HG03103 (cell line): ENCODE results near the gene TRAF4.

Experiments
- ATAC-seq: cut with Tn5 transposase; IDR thresholded peaks from one replicate; pipeline ENCODE4 v1.9.1; 2021; ENCODE audit warnings: low read depth; ENCODE audit not compliant: unreplicated experiment

The TRAF4 gene

GRCh38 chr17:28743243-28744103 is at the start of gene TRAF4:
Gene TRAF4, plus strand, starts transcription at chr17:28744011. Its CDS starts 102 bp downstream, at chr17:28744113.
- peak; percentile 48 for ATAC-seq

DNA sequence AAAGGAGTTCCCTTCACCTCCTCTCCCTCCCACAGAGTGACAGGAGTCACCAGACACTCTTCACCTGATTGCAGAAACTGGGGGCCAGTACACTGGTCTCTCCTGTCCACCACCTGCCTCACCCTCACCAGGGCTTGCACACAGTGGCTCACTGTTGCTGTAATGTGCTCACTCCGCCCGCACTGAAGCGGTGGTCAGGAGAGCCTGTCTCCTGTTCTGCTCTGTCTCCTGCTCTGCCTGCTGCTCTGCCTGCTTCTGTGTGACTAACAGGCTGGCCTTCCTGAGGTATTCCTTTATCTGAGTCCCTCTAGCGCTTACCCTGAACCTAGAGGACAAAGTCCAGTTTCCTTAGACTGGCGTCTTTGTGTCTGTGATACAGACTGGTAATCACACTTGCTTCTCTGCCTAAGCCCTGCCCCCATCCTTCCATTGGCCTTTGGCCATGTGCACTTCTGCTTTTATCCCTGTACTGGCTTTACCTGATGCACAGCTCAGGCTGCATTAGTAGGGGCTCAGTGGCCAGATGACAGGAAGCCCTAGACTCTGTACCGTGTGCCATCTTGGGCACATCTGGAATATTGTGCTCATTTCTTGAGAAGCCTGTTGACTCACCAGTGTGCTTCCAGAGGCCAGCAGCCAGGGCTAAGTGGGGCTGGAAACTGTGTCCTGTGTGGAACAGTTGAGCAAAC is 45.4 kb upstream of the TRAF4 start:
- ATAC-seq: no peak

- ATAC-seq: no peak
These were observed 43.5 kb upstream of the TRAF4 start for GRCh38 chr17:28700278-28700677.

- no peak for ATAC-seq
These were observed 42.9 kb upstream of the TRAF4 start for GRCh38 chr17:28700830-28701492.

GRCh38 chr17:28702026-28702751 is 41.6 kb upstream of the TRAF4 start:
- no peak for ATAC-seq

DNA sequence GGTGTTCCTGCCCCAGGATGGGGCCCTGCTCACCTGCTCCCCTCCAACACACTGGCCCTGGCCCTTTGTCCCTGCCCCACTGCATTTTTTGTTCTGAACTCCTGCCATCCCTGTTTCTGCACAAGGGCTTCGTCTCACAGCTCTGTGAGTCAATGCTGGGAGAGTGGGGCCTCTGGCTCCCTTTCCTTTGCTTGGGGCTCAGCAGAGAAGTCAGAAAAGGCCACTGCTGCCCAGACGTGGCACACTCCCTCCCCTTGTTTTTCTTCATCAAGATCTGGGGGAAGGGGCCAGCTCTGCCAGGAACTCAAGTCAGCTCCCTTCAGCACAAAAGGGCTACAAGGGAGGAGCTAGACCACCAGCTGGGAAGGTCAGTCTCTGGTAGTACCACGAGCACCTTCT is 41.1 kb upstream of the TRAF4 start:
- ATAC-seq: no peak

GRCh38 chr17:28703552-28704218 is 40.1 kb upstream of the TRAF4 start:
- no peak for ATAC-seq

DNA sequence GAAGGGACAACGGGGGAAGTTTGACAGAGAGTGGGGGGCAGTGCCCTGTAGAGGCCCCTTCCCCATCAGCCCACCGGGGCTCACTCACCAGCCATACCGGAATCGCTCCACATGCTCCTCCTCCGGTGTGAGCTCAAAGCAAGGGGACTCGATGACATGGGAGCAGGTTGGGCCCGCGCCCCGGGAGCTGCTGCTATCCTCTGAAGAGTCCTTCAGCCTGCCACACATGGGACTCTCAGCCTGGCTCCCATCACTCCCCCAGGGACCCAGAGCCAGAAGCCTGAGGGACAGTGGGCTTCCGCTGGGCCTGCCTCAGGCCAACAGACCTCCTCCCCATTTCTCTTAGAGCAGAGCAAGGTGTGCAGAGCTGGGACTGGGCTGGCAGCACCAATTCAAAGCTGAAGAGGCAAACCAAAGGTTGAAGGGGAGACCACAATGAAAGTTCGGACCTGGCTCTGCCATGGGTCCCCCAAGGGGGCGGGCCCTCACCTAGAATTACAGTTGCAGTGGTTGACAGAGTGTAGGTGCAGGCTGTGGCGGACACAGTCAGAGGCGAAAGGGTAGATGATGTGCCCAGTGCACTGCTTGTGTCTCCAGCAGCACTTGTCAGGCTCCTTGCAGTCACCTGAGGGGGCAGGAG is 39.5 kb upstream of the TRAF4 start:
- ATAC-seq: no peak

GRCh38 chr17:28705074-28705659 is 38.6 kb upstream of the TRAF4 start:
- no peak for ATAC-seq

- ATAC-seq: no peak
These were observed 38.0 kb upstream of the TRAF4 start for GRCh38 chr17:28705728-28706334.

DNA sequence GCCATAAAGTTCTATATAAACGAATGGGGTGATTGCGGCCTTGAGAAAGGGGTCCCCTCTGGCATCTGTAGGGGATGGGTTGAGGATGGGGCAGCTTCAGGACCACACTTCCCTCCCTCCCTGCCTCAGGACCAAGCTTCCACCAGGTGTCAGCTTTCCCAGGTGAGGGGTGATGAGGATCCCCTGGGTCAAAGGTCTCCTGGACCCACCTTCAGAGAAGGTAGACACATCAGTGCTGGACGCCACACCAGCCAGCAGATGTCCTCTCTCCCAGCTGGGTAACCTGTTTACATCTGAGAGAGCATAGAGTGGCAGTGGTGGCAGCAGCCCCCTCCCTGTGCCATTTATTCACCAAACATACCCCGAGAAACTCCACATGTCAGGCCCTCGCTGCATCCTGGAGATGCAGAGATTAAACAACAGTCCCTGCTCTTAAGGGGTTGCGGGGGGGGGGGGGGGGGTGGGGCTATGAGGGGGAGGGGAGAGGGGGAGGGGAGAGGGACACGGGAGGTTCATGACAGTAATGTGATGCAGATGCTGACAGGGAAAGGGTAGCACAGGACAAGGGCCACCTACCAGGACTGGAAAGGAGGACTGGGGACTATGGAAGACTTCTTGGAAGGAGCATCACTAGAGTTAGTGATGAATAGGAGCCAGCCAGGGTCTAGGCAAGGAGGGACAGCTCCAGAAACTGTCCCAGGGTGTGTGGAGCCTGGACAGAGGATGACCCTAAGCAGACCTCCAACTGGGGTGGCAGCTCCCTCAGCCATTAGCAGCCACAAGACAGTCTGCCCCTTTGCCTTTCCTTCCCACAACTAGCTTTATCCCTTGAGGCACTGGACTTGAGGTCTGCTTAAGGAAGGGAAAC is 37.1 kb upstream of the TRAF4 start:
- no peak for ATAC-seq

GRCh38 chr17:28707339-28707720 is 36.5 kb upstream of the TRAF4 start:
- no peak for ATAC-seq

DNA sequence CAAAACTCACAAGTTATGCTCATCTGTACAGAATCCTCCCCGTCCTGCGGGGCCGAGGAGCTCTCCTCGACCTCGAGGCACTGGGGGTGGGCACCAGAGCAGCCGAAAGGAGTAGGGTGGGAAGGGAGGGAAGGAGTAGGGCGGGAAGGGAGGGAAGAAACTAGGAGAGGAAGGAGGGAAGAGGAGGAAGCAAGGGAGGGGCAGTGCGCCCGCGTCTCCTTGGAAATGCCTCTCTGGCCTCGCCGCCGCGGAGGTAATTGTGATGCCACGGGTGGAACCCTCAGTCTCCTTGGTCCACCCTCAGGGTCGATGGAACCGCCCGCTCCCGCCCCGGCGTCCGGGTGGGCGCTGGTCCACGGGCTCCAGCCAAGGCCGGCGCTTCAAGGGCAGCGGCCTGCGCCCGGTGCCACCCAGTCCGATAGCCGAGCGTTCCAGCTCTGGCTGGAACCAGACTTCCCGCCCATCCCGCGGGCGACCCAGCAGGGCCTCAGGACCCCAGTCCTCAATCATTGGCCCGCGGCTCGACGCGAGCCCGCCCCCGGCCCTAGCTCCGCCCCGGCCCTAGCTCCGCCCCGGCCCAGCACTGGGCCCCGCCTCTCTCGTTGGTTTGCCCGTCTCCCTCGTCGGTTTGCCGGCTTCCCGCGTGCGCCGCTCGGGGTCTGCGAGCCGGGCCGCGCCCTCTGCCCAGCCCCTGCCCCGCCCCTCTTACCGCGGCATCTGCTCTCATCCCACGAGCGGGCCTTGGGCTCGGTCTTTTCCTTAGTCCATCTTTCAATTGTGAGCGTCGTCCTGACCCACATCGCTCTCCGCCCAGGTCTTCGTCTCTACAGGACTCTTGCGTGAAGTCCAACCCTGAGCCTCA is 32.7 kb upstream of the TRAF4 start:
- peak; percentile 76 for ATAC-seq

GRCh38 chr17:28711723-28712031 is 32.1 kb upstream of the TRAF4 start, which contains the start of gene PROCA1:
Gene PROCA1, minus strand, starts transcription at chr17:28711888. Its CDS starts 228 bp downstream, at chr17:28711660.
- no peak for ATAC-seq

- no peak for ATAC-seq
These were observed 31.6 kb upstream of the TRAF4 start for GRCh38 chr17:28712032-28712704.

DNA sequence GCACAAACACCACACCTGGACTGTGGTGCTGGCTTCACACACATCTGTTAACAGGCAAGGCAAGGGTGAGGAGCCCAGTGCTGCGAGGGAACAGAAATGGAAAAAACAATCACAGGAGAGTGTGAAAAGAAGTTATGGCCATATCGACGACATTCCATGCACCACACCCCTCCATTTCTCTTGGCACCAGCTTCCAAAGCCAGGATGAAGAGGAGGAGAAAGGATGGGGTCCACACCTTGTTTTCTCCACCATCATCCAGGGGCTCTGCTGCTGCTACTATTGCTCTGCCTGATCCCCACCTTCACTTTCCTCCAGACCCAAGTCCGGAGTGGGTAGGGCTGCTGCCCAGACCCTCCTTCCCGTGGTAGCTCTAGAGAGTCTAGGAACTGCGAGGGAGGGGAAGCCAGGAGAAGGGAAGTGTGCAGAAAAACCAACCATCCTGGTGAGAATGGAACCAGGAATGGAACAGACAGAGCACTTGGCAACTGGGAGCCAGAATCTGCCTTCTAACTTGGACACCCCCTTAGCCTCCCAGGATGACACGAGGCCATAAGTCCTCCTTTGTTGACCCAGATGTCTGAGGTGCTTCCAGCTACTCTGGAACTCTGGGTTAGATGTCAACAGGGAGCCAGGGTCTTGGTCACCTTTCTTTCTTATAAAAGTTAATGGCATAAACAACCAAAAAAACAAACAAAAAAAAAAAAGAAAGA is 31.0 kb upstream of the TRAF4 start:
- no peak for ATAC-seq
